IMR-90 (cell line): ENCODE data around the gene PLA2G4D.

Source experiments
- BHLHE40 ChIP-seq: fragments of 150-350 bp; IDR thresholded peaks from 2 replicates; pipeline ENCODE4 v1.6.1; 2016; ENCODE audit warnings: mild to moderate bottlenecking, low read depth, low read length
- CEBPB ChIP-seq: IDR thresholded peaks from 2 replicates; pipeline ENCODE4 v1.6.1; 2012; ENCODE audit warnings: low read depth, low read length, improper control_type of control experiment
- CHD1 ChIP-seq: IDR thresholded peaks from 2 replicates; pipeline ENCODE4 v1.6.1; 2012; ENCODE audit warnings: low read depth, low read length, improper control_type of control experiment
- CTCF ChIP-seq: conservative IDR thresholded peaks from 2 replicates; pipeline ENCODE4 v1.5.1; 2012; ENCODE audit warnings: mild to moderate bottlenecking, low read depth, low read length, improper control_type of control experiment
- MAZ ChIP-seq: IDR thresholded peaks from 2 replicates; pipeline ENCODE4 v1.6.1; 2012; ENCODE audit warnings: low read depth, mild to moderate bottlenecking, low read length, improper control_type of control experiment, moderate library complexity, borderline replicate concordance
- MXI1 ChIP-seq: IDR thresholded peaks from 2 replicates; pipeline ENCODE4 v1.6.1; 2012; ENCODE audit warnings: low read depth, mild to moderate bottlenecking, low read length, moderate library complexity, borderline replicate concordance
- POLR2A ChIP-seq: IDR thresholded peaks from 2 replicates; pipeline ENCODE4 v1.6.1; 2012; ENCODE audit warnings: mild to moderate bottlenecking, low read depth, low read length
- RAD21 ChIP-seq: IDR thresholded peaks from 2 replicates; pipeline ENCODE4 v1.6.1; 2012; ENCODE audit warnings: low read length, improper control_type of control experiment
- RCOR1 ChIP-seq: IDR thresholded peaks from 2 replicates; pipeline ENCODE4 v1.6.1; 2012; ENCODE audit warnings: mild to moderate bottlenecking, low read length, improper control_type of control experiment; ENCODE audit not compliant: insufficient replicate concordance
- RFX5 ChIP-seq: IDR thresholded peaks from 2 replicates; pipeline ENCODE4 v1.8.0; 2012; ENCODE audit warnings: low read depth, mild to moderate bottlenecking, low read length, moderate library complexity
- SMC3 ChIP-seq: fragments of 150-350 bp; IDR thresholded peaks from 2 replicates; pipeline ENCODE4 v1.6.1; 2016; ENCODE audit warnings: low read depth, mild to moderate bottlenecking, antibody characterized with exemption, low read length, moderate library complexity
- USF2 ChIP-seq: fragments of 150-350 bp; IDR thresholded peaks from 2 replicates; pipeline ENCODE4 v1.6.1; 2017; ENCODE audit warnings: mild to moderate bottlenecking, antibody characterized with exemption, low read length, low read depth

GRCh38 chr15:42134617-42135245 lies 40.4 kb upstream of the PLA2G4D start:
- TF ChIP-seq CTCF = no peak
- TF ChIP-seq RCOR1 = no peak
- TF ChIP-seq MAZ = no peak
- no peak for TF ChIP-seq CHD1
- no peak for TF ChIP-seq RAD21
- TF ChIP-seq POLR2A = no peak
- TF ChIP-seq RFX5 = no peak
- TF ChIP-seq MXI1 = no peak
- 0 out of 2 replicates have a peak, but pooled peaks have one; percentile 4 for TF ChIP-seq CEBPB
- TF ChIP-seq USF2 = no peak
- no peak for TF ChIP-seq SMC3
- no peak for TF ChIP-seq BHLHE40
